ENCODE results near the gene TTI1.
"Not testable (repeated sequence)": the region's sequence is repeated elsewhere in the genome, so short reads cannot be mapped to it uniquely, and the experiment has no call there.

The TTI1 gene

GRCh38 chr20:38018385-38018784 is 14.9 kb downstream of the TTI1 start:
- no peak overlapping the region for H3K27ac Mint-ChIP-seq
- H3K4me3 Mint-ChIP-seq: no peak overlapping the region
- peaks cover 24% of the 10 kb centered on the region for H3K4me1 Mint-ChIP-seq
- H3K36me3 Mint-ChIP-seq (ENCODE audit: low read depth): peaks cover 72% of the 10 kb centered on the region
- H3K9me3 Mint-ChIP-seq: peaks cover 24% of the 10 kb centered on the region
- no peak for TF ChIP-seq CTCF (IDR thresholded peaks at IDR 0.05; ENCODE audit: unreplicated experiment in 3 of 3)
- peaks cover 4% of the 10 kb centered on the region for H3K27me3 Mint-ChIP-seq (ENCODE audit: low read depth)

GRCh38 chr20:38017959-38018358 is 15.3 kb downstream of the TTI1 start:
- peaks cover 4% of the 10 kb centered on the region for H3K27me3 Mint-ChIP-seq (ENCODE audit: low read depth)
- no peak overlapping the region for H3K27ac Mint-ChIP-seq
- peaks cover 24% of the 10 kb centered on the region for H3K9me3 Mint-ChIP-seq
- peaks cover 24% of the 10 kb centered on the region for H3K4me1 Mint-ChIP-seq
- peaks cover 76% of the 10 kb centered on the region for H3K36me3 Mint-ChIP-seq (ENCODE audit: low read depth)
- TF ChIP-seq CTCF (IDR thresholded peaks at IDR 0.05; ENCODE audit: unreplicated experiment in 3 of 3): no peak
- H3K4me3 Mint-ChIP-seq: no peak overlapping the region

GRCh38 chr20:38013887-38014286 is 19.4 kb downstream of the TTI1 start:
- Mint-ChIP-seq H3K27me3 (ENCODE audit: low read depth) (no peaks in the 10 kb centered on the region), H3K4me1 (peaks cover 11% of the 10 kb centered on the region), H3K4me3 (no peak overlapping the region), H3K9me3 (peaks cover 18% of the 10 kb centered on the region), H3K36me3 (ENCODE audit: low read depth) (peaks cover 85% of the 10 kb centered on the region), H3K27ac (no peak overlapping the region)
- TF ChIP-seq CTCF (IDR thresholded peaks at IDR 0.05; ENCODE audit: unreplicated experiment in 3 of 3): no peak

- Mint-ChIP-seq H3K9me3 (peaks cover 8% of the 10 kb centered on the region), H3K36me3 (ENCODE audit: low read depth) (peaks cover 77% of the 10 kb centered on the region), H3K27ac (no peak overlapping the region), H3K4me1 (peaks cover 13% of the 10 kb centered on the region), H3K4me3 (no peak overlapping the region), H3K27me3 (ENCODE audit: low read depth) (no peaks in the 10 kb centered on the region)
- TF ChIP-seq CTCF (IDR thresholded peaks at IDR 0.05; ENCODE audit: unreplicated experiment in 3 of 3): no peak
Observed at GRCh38 chr20:38012332-38012731, 20.9 kb downstream of the TTI1 start.

GRCh38 chr20:38011696-38012095 is 21.6 kb downstream of the TTI1 start:
- peaks cover 4% of the 10 kb centered on the region for H3K9me3 Mint-ChIP-seq
- H3K4me1 Mint-ChIP-seq: peaks cover 17% of the 10 kb centered on the region
- H3K27ac Mint-ChIP-seq: no peak overlapping the region
- TF ChIP-seq CTCF (IDR thresholded peaks at IDR 0.05; ENCODE audit: unreplicated experiment in 3 of 3): no peak
- no peaks in the 10 kb centered on the region for H3K27me3 Mint-ChIP-seq (ENCODE audit: low read depth)
- peaks cover 71% of the 10 kb centered on the region for H3K36me3 Mint-ChIP-seq (ENCODE audit: low read depth)
- no peak overlapping the region for H3K4me3 Mint-ChIP-seq

GRCh38 chr20:38009416-38009815 is 23.8 kb downstream of the TTI1 start:
- not testable (repeated sequence) for H3K27ac Mint-ChIP-seq; H3K9me3 Mint-ChIP-seq; H3K4me3 Mint-ChIP-seq; H3K27me3 Mint-ChIP-seq (ENCODE audit: low read depth)
- Mint-ChIP-seq H3K36me3 (ENCODE audit: low read depth) (peaks cover 53% of the 10 kb centered on the region), H3K4me1 (peaks cover 34% of the 10 kb centered on the region)
